PC-9 (cell line): ENCODE data around the gene ACSM6.

Source experiments
- CTCF ChIP-seq: fragments of 200-600 bp; sonication (generic); conservative IDR thresholded peaks from 2 replicates; pipeline ENCODE4 v1.6.1; 2017; ENCODE audit warnings: mixed run types, antibody characterized with exemption, mild to moderate bottlenecking, moderate library complexity
- EZH2 ChIP-seq: fragments of 200-600 bp; sonication (generic); IDR thresholded peaks from 2 replicates; pipeline ENCODE4 v1.8.0; 2017; ENCODE audit warnings: antibody characterized with exemption, low read depth

- TF ChIP-seq CTCF (no peak), EZH2 (no peak)
Measured at GRCh38 chr10:95236068-95236903, 42.2 kb downstream of the ACSM6 start.
